NCI-H69 (cell line): ENCODE data around the gene BNC2.
"Not testable (repeated sequence)": the region's sequence is repeated elsewhere in the genome, so short reads cannot be mapped to it uniquely, and the experiment has no call there.

Source experiments
- DNase-seq: peaks from one replicate; lab custom pipeline; 2025; lab: John Stamatoyannopoulos, UW

Gene BNC2

DNA sequence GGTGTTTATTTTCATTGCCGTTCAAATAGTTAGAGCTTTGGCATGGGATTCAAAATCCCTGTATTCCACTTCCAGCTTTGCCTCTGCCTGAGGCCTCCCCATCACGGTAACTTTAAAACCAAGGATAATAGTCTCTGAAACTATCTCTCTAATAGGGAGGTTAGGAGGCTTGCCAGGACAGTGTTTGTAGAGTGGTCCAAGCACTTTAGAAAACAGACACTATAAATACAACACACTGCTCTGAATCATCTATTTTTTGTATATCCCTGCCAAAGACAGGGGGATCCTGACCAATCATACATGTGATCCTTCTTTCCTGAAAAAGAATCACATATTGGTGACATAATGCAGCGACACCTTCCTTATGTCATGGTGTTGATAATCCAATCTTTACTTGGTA lies 326.8 kb downstream of the BNC2 start:
- DNase-seq = no peak

DNA sequence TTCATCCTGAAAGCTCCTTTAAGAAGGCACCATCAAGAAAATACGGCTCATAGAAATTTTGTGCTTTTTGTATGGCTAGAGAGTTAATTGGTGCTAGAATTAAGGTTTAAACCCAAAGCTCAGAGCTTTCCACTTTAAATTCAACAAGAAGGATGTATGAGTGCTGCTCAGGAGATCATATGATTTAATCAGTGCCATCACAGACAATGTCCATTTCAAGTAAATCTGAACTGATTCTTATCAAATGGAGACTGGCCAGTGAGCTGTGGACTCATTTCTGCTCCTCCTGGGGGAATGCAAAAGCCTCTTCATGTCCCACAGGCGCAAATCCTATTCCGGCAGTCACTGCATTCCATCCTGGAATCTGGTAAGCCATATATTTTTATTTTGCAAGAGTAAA lies 327.2 kb downstream of the BNC2 start:
- DNase-seq = no peak

DNA sequence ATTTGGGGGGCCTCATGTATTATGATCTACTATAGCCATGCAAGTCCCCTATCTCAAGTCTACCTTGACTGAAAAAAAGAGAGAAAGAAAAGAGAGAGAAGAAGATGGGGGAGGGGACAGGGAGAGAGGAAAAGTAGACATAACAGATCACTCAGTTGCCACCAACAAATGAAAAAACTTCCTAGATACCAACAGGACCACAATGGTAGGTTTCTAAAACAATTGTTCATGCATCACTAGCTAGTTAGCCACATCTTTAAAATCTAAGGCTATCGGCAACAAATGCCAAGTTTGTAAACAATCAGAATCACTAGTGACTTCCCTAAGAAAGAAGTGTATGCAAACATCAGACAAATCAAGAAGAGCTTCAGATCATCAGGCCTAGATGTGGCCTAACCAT lies 328.2 kb downstream of the BNC2 start:
- DNase-seq = no peak

- peak; percentile 59 for DNase-seq
Measured at GRCh38 chr9:16540743-16541613, 329.5 kb downstream of the BNC2 start.

- DNase-seq = not testable (repeated sequence)
Measured at GRCh38 chr9:16539626-16540025, 330.8 kb downstream of the BNC2 start.

GRCh38 chr9:16535555-16535954 lies 334.9 kb downstream of the BNC2 start:
- DNase-seq = peak; percentile 41

DNA sequence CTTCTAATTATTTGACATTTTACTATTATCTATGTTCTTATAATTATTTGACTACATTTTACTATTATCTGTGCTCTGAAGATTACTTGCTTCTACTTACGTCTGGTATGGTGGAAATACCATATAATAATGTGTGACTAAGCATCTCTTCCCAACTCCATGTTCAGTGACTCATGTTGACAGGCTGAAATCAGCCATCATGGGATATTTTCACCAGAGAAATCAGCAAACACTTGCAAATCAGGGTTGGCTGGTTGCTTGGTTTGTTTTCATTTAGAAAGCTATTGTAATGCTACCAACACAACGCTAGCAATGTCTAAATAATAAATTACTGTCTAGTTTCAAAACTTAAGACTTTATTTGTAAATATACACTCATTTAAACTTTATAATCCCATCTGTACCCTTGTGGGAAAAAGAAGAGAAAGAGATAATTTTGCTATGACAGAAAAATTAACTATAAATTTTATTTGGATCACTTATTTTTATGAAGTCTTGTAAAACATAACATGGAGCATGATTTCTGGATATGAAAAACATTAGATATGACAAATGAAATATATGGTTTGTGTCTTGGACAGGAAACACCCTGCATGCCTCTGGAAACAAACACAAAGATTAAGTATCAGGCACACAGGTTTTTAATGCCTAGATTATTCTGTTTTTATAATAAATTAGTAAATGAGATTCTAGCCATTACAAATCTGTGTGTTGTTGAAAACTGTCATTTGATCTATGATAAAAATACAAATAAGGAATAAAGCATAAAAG lies 337.6 kb downstream of the BNC2 start:
- peak; percentile 62 for DNase-seq

DNA sequence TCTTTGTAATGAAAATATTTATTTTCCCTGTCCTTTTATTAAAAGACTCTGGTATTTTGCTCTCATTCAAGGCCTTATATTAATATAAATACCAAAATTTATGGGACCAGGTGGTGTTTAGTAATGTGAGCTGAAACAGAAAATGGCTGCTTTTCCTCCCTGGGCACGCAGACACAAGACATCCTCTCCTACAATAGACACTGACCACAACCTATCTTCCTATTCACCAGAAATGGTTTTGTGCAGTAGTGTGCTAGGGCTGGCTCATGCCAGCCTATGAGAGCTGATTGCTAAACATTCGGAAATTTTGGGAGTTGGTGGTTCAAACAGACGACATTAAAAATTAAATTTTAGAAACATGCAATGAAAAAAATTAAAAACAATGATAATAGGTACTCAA lies 338.2 kb downstream of the BNC2 start:
- DNase-seq = peak; percentile 71

DNA sequence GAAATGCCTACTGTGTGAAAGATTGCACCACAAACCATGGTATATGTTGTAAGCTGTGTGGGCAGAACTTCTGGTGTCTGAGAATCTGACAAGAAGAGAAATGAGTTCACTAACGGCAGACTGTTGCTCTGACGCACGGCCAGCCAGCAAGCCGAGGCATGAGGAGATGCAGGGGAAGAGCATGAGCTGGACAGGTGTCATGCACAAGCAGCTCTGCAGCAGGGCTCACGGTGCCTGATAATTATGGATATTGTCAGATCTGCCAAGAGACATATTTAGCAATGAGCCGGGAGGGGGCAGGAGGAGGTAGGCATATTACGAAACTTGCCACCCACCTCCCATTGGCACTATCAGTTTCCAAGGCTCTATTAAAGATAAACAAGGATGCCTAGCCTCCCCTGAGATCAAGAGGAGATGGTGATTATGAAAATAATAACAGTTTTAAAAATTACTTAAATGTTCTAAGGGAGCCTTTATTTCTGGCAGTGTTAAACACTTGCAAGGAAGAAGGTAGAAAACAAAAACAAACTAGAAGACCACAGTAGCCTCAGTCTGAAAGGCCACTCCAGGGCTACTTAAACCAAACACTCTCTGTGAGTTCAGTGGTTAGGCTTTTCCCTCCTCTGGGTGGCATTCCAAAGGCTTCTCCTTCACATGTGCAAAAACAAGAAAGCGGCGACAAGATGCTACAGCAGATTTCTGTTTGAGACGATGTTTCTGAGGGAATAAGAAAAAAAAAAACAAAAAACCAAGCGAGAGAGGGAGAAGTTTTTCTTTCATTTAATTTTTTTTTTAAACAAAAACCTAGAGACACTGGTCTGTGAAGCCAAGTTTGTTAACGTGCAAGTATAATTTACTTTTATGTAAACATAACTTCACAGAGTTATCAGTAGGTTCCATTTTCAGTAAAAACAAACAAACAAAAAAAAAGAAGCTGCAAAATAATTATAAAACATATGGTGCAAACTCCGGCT lies 339.5 kb downstream of the BNC2 start:
- peak; percentile 98 for DNase-seq

- DNase-seq = peak; percentile 63
Measured at GRCh38 chr9:16527573-16527972, 342.9 kb downstream of the BNC2 start.

- DNase-seq = no peak
Measured at GRCh38 chr9:16526380-16526779, 344.1 kb downstream of the BNC2 start.

- DNase-seq = peak; percentile 37
Measured at GRCh38 chr9:16524823-16525222, 345.6 kb downstream of the BNC2 start.

DNA sequence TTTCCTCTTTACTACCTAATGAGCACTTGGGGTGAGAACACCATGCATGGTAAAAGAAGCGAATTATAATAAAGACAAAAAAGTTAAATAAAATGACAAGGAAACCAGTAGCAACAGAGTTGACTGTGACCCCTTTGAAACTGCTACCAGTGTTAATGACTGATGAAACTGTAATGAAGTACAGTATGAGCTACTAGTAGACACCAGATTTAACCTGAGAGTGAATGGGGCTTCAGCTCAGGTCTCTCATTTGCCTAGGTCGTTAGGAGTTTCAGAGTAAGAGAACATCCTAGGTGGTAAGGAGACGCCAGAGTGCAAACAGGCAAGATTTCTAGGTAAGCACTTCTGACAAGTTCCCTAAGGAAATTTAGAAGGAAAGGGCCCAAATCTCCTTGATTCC lies 346.4 kb downstream of the BNC2 start:
- no peak for DNase-seq

GRCh38 chr9:16521868-16522411 lies 348.5 kb downstream of the BNC2 start:
- DNase-seq = no peak

- no peak for DNase-seq
Measured at GRCh38 chr9:16519001-16519400, 351.5 kb downstream of the BNC2 start.

GRCh38 chr9:16516891-16517290 lies 353.6 kb downstream of the BNC2 start:
- DNase-seq = no peak

DNA sequence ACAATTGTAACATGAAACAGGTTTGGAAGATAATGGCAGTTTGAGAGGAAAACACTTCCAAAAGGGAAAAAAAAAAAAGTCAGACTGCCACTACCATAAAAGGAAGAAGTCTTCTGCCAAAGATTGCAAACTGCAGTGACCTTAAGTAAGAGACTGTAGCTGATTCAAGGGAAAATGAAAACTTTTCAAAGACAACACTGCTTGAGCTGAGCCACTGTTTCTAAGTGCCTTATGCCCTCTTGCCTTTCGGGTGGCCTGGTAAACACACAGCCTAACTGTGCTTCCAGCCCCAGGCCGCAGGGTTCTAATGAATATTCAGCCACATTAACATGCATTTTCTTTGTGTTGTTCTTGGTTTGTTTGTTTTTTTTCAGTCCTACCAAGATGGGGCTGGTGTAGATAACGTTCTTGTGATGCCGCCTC lies 354.6 kb downstream of the BNC2 start:
- peak; percentile 31 for DNase-seq

- no peak for DNase-seq
Measured at GRCh38 chr9:16515207-16515606, 355.3 kb downstream of the BNC2 start.

GRCh38 chr9:16514131-16514530 lies 356.3 kb downstream of the BNC2 start:
- DNase-seq = no peak

DNA sequence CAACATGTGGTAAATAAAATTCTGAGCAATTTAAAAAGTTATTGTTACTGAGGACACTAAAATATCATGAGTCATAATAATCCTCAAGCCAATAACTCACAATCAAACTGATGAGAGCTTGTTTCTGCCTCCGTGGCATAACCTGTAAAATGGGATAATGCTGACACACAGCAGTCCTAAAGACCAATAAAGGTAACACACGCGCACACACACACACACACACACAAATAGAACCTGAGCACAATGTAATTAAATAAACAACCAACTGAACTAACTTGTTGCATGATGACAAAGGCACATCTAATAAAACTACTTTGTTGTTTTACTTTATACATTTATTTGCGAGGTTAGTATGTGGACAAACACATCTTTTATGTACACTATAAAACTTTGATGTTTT lies 358.2 kb downstream of the BNC2 start:
- DNase-seq = no peak

DNA sequence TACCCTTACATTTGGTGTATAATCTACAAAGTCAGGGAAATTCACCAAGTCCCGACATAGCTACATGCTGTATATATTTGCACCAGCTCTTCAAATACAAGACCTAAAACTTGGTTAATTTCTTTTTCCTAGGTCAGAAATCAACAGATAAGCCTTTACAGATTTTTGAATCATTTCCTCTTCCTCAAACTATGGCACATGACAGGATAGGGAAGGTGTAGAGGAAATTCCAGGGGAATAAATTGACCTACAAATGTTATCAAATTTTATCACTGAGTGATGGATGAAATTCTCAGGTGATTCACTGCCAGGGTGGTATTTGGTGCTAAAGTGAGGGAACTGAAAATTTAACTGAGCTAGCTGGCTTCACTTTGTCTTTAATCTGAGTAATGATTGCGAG lies 360.0 kb downstream of the BNC2 start:
- DNase-seq = no peak

GRCh38 chr9:16509997-16510396 lies 360.5 kb downstream of the BNC2 start:
- peak; percentile 20 for DNase-seq
